ENCODE results near the gene LRRN3.
A peak's percentile ranks its signal among the peaks of the same experiment; 100 is the strongest.

LRRN3 gene

DNA sequence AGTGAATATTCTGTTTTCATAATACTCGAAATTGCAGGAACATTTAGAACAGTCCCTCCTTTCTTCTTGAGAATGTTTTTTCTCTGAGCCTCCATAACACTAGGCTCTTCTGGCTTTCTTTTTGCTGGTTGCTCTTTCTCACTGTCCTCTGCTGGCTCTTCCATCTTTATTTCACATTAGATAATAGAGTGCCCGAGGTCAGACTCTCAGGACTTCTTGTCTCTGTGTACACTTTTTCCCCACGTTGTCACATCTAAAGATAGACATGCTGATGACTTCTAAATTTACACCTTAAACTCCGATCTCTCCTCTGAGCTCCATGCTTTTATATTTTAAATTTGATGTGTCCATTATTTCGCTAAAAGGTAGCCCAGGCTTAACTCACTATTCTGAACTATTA is 15.4 kb upstream of the LRRN3 start:
- in situ Hi-C loops (cut with MboI; ENCODE audit: low pct_unique_long_range_greater_than_20kb, low sequenced_read_pairs), result no loop called here
- no peak for DNase-seq

DNA sequence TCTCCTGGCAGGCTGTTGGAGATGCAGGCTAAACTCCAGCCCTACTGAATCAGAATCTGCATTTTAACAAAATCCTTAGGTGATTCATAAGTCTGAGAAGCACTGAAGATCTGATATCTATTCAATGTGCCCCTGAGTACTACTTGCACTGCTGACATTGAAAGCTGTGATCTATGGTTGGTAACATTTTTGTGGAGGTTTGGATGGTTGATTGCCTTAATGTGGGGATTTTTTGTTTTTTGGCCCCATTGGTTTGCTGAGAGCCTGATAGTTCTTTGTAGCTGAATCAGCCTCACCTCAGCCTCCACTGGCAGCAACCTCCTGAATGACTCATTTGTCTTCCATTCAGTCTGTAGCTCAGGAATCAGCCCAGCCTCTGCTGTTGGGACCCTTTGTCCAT is 14.7 kb upstream of the LRRN3 start:
- in situ Hi-C loops (cut with MboI; ENCODE audit: low pct_unique_long_range_greater_than_20kb, low sequenced_read_pairs), result no loop called here
- DNase-seq, result no peak

DNA sequence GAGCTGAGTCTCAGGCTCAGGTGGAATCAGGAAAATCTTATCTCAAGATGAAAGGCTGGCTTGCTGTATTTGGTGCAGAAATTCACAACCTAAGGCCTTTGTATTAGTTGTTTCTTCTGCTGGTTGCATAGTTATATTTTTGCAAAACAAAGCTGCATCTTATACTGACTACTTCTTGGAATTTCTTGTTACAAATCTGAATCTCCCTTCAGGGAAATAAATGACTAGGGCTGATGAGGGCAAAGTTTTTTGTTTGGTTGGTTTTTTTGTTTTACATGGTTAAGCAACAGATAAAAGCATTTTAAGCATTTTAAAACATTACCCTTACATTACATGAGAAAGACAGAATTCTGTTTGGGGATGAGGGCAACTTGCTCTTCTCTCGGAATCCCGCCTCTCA is 13.9 kb upstream of the LRRN3 start:
- in situ Hi-C loops (cut with MboI; ENCODE audit: low pct_unique_long_range_greater_than_20kb, low sequenced_read_pairs), result no loop called here
- no peak for DNase-seq

DNA sequence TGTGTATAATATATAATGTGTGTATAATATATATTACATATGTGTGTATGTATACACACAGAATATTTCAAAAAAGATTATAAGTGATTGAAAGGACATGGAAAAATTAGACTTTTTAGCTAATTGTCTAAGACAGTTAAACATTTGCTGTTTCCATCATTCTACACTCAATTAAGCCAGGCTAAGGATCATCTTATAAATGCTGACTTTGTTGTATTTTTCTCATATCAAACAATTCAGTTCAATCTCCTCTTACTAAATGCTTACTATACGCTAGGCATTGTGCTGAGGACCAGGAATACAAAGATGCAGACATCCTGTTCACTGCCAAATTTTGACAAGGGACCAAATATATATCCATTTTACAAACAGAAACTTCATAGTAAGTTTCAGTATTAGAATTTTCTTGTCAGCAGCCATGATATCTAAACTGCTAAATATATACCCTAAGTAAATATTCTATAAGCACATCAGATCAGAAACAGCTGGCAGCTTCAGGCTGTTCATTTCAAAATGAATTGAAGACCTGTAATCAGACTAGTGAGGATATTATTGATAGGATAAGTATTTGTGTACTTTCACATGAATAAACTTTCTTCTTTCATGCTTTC is 10.3 kb upstream of the LRRN3 start:
- DNase-seq, result no peak
- in situ Hi-C loops (cut with MboI; ENCODE audit: low pct_unique_long_range_greater_than_20kb, low sequenced_read_pairs), result no loop called here

DNA sequence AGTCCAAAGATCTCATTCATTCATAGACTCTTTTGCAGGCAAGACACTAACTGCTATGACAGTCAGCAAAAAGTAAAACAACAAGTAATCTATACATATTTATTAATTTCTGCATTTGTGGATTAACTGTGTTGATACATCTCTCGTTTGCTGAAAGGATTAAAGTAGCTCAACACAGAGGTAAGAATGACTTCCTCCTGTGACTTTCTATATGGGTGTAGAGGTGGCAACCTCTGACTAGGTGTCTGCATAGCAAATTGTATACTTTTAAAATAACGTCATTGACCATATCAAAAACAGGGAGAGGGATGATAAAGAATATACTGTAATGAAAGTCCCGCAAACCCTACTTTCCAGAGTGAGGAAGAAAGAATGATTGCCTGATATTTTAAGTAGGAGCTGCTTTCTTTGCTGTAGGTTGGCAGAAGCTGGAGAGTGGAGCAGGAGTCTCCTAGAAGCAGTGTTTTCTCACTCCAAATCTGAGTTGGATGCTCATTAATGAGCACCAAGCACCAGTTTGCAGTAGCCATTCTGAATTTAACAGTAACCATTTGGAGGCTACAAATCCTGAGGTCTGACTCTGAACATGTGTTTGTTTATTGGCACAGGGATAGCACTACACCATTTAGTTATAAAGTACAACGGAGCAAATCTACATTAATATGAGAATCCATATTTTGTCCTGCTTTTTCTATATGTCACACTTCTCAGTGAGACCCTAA is 9.2 kb upstream of the LRRN3 start:
- in situ Hi-C loops (cut with MboI; ENCODE audit: low pct_unique_long_range_greater_than_20kb, low sequenced_read_pairs), result no loop called here
- DNase-seq, result no peak

DNA sequence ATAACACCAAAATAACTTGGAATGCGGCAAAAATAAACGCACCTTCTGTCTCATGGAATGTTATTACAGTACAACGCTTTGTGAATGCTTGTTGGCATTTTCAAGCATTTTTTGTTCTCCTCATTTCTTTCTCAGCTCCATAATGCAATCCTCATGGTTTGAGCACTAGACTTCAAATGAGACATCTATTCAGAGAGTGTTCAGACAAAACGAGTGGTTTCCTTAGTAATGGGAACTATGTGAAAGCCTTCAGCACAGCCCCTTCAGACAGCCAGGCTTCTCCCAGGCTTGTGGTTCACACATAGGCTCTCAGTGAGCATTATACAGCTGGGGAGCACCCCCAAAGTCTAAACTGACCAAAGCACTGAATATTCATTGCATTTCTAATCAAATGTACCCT is 8.6 kb upstream of the LRRN3 start:
- in situ Hi-C loops (cut with MboI; ENCODE audit: low pct_unique_long_range_greater_than_20kb, low sequenced_read_pairs), result no loop called here
- no peak for DNase-seq

DNA sequence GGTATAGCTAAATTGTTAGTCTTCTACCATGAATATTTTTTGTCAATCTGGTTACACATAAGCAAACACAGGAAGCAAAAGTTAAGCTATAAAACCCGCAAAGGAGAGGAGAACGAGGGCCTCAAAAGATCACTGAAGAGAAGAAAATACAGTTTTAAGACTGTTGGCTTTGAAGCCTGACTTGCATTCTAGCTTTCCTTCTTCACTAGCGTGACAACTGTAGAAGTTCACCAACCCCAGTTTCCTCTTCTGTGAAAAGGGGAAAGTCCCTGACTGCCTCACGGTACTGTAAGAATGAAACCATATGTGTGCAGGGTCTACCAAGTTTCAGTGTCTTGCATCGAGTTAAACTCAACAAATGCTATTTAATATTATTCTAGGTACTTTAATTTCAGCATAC is 7.5 kb upstream of the LRRN3 start:
- in situ Hi-C loops (cut with MboI; ENCODE audit: low pct_unique_long_range_greater_than_20kb, low sequenced_read_pairs), result no loop called here
- peak; percentile 73 for DNase-seq

DNA sequence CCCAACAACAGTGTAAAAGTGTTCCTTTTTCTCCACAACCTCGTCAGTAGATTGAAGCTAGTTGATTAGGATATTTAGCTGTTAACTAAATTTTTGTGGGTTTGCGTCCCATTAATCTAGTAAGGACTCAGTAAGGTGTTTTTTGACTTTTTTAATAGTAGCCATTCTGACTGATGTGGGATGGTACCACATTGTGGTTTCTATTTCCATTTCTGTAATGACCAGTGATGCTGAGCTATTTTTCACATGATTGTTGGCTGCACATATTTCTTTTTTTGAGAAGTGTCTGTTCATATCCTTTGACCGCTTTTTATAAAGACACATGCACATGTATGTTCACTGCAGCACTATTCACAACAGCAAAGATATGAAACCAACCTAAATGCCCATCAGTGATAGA is 5.6 kb upstream of the LRRN3 start:
- DNase-seq, result no peak
- in situ Hi-C loops (cut with MboI; ENCODE audit: low pct_unique_long_range_greater_than_20kb, low sequenced_read_pairs), result no loop called here

DNA sequence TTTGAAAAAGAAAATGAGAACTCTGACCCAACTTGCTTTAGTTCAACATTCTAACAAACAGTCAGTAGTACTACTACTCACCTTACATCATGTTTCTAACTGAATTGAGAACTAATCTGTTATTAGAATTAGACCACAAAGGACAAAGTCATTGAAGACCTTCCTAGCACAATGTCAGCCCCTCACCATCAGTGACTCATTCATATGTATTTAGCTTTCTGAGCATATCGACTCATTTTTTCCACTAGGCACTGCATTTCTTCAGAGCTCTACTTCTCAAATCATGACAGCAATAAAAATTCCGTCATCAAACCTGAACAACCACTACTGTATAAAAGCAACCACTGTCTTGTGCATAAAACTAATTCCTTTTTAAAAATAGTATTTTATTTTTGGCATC is 4.4 kb upstream of the LRRN3 start:
- in situ Hi-C loops (cut with MboI; ENCODE audit: low pct_unique_long_range_greater_than_20kb, low sequenced_read_pairs), result no loop called here
- DNase-seq, result no peak

DNA sequence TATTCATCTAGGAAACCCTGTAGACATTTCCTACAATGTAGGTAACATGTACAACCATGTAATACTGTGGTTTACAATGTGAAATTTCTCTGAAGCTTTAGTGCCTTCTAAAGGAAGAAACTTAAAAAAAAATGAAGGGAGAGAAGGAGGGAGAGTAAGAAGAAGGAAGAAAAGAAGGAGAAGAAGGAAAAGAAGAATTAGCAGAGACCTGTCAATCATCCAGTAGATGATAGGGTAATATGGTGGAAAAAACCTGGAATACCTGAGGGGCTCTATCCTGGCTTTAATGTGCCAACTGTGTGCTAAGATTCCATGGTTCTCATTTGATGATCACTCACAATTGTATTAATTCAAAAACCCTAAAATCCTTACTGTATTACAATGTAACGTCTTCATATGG is 2.6 kb upstream of the LRRN3 start:
- no peak for DNase-seq
- in situ Hi-C loops (cut with MboI; ENCODE audit: low pct_unique_long_range_greater_than_20kb, low sequenced_read_pairs), result no loop called here

DNA sequence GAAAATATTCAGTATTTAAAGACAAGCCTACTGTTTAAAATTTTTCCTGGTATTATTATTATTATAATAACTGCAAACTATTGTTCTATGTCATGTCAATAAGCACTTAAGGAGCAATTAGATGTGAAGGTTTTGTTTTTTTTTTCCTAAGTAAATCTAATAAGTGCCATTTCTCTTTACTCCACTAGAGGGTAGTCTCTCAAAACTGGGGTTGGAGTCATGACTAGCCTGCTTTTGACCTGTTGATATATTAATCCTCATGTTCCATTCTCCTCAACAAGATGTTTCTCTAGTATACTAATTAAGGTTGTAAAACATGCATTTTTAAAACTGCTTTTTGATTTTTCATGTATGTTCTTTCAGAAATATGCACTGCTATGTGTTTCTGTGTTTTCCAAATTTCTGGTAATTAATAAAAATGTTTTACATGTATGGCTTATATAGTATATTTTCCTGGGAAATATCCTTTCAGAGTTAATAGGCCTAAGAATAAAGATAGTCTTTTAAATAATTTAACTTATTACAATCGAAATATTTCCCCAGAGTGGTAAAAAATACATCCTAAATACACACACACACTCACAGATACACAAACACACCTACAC is 1.0 kb upstream of the LRRN3 start:
- peak; percentile 76 for DNase-seq
- in situ Hi-C loops (cut with MboI; ENCODE audit: low pct_unique_long_range_greater_than_20kb, low sequenced_read_pairs), result no loop called here

DNA sequence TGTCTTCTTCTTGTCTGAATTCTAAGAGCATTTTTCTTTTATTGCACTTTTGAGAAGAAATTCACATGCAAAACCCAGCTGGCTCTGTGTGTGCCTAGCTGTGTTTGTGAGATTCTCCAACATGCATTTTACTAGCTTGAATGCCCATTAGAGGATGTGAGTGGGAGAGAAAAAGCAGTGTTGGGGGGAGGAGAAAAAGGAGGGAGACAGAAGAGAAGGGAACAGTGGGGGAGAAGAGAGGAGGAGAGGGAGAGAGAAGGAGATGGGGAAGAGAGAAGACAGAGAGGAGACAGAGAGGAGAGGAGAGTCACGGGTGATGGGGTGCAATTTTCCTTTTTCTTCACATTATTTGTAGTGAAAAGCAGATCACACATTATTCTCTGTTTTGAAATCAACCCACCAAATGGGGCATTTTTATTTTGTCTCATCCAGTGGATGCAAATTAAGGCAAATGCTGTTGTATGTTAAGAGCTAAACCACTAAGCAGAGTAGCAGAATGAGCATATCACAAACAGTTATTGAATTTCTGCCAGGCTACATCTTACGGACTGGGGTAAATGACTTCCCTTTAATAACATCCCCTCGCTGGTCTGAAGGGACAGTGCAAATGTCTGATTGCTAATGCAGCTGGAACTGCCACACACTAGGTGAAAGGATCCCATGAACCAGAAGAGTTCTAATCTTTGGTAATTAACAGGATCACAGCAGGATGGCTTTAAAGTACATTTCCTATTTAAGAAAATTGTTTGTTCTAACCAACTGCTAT is 849 bp downstream of the LRRN3 start:
- in situ Hi-C loops (cut with MboI; ENCODE audit: low pct_unique_long_range_greater_than_20kb, low sequenced_read_pairs), result no loop called here
- no peak for DNase-seq

DNA sequence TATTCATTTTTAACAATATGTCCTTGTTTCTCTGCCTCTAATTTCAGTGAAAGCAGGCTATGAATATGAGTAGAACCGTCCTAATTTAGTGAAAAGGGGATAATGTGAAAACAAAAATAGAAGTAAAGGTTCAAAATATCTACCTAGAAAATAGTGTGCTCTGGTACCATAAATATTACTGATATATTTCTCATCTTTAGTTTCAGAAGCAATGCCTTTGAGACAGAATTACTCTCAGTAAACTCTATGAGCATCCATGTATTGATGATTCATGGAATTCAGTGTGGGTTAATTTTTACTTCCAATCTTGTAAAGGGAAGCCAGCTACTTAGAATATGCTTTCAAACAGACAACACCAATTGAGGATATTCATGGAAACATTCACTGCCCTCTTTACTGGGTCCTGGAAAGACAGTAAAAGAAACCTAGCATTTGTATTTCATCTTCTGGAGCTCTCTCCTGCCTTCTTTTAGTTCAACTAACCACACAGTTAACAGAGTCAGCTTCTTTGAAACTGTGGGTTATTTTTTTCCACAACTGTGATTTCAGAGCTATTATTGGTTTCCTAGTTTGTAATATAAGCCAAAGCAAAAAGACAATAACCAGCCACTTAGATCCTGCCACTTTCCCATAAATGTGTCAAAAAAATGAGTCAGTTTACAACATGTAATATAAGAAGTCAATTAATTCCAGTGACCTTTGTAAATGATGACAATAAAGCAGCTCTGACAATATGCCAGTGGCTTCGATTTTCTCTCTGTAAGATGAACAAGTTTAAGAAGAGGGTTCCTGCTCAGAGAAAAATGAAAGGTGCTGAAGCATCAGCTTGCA is 1.7 kb downstream of the LRRN3 start:
- no peak for DNase-seq
- in situ Hi-C loops (cut with MboI; ENCODE audit: low pct_unique_long_range_greater_than_20kb, low sequenced_read_pairs), result no loop called here

DNA sequence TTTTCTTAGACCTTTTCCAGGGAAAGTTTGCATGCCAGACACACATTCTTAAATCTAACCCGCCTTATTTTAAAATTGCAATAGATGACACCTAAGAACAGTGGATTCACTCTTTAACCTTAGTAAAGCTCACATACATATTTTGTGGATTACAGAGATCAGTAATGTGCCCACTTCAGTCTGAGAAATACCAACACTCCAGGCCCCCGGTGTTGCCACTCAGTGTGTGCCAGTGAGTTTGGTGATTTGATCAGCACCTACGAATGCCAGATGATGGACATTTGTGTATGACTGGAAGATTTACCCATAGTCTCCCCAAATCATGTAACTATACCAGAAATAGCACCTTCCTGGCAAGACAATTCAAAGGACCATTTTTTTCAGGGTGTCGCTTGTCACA is 2.6 kb downstream of the LRRN3 start:
- in situ Hi-C loops (cut with MboI; ENCODE audit: low pct_unique_long_range_greater_than_20kb, low sequenced_read_pairs), result no loop called here
- DNase-seq, result no peak

DNA sequence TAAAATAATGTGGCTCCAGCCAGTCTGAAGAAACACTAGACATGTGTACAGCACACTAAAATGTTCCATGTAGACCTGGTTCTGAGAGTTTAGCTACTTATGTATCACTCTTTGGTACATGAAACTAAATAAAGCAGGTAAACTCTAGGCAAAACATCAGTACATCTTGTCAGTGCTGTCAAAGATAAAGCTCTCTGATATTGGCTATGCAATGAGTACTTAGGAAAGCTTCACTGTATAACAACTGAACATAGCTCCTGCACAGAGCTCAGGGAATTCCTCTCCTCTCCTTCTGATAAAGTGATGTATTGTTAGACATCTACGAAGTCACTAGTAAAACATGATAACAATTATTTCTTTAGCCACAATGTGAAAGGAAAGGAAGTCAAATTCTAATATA is 3.5 kb downstream of the LRRN3 start:
- in situ Hi-C loops (cut with MboI; ENCODE audit: low pct_unique_long_range_greater_than_20kb, low sequenced_read_pairs), result no loop called here

DNA sequence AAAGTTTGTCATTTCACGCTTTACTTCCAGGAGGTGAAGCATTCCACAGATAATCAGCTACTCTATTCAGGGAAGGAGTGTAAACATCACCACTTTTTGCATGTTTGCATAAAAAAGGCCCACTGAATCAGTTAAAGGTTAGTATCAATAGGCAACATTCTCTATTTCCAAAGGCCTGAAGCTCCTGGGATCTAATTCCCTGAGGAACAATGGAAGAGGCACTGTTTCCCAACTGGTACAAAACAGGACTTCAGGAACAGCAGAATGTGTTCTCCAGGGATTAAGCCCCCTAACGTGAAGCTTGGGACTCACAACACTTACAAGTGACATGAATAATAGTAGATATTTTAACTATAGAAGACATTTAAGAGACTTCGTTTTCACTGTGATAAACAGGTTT is 6.1 kb downstream of the LRRN3 start:
- DNase-seq, result no peak
- in situ Hi-C loops (cut with MboI; ENCODE audit: low pct_unique_long_range_greater_than_20kb, low sequenced_read_pairs), result no loop called here

More for the DNA sequence above, 3.5 kb downstream of the LRRN3 start:
- DNase-seq, result no peak

DNA sequence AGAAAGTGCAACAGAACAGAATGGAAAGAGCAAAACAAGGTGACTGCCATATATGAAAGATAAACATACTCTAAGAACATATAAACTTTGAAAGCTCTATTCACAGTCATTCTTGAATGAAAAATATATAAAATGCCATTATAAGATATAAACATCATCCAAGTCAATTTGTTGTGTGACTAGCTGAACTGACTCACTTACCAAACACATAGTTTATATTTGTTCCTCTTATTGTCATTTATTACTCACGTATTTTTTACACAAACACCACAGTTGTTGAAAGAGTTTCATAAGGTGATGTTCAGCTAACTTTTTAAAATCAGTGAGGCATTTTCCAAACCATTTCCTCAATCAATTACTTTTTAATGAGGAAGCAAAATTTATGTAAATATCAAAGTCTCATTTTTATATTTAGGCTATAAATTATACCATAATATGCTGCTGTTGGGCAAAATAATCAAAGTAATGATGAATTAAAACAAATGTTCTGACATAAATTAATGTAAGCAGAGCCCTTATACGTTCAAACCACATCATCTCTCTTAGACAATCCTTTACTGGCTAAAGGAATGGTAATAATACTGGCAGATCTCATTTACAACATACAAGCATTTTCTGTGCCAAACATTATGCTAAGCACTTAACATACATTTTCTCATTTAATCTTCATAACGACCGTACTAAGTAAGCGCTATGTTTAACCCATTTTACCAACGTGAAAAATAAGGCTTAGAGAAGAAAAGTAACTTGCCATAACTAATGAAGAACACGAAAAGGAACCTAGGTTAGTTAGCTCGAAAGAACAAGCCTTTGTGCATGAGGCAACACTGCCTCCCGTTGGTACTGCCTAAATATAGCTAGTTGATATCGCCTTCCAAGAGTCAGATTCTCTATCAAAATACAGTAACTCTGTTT is 7.3 kb downstream of the LRRN3 start:
- in situ Hi-C loops (cut with MboI; ENCODE audit: low pct_unique_long_range_greater_than_20kb, low sequenced_read_pairs), result no loop called here
- peak; percentile 45 for DNase-seq

DNA sequence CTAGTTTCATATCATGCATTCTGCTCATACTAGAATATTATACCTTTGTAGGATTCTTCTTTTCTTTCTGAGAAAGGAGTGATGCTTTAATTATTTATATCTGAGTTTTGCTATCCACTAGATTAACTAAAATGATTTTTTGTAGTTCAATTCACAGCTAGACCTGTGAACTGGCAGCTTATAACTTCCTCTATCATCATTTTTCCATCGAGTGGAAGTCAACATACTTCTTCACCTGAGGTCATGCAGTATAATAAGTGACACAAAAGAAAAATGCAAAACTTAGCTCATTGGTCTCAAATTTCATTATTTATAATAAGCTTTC is 8.0 kb downstream of the LRRN3 start:
- in situ Hi-C loops (cut with MboI; ENCODE audit: low pct_unique_long_range_greater_than_20kb, low sequenced_read_pairs), result no loop called here
- no peak for DNase-seq

All from KBM-7 (cell line).